Measurements from ENCODE around the gene CAPN12.
"Not testable (repeated sequence)": the region's sequence is repeated elsewhere in the genome, so short reads cannot be mapped to it uniquely, and the experiment has no call there.

Gene CAPN12

GRCh38 chr19:38778733-38779132 is 34.5 kb upstream of the CAPN12 start:
- H3K36me3 Mint-ChIP-seq: no peaks in the 10 kb centered on the region
- no peak overlapping the region for H3K27ac Mint-ChIP-seq
- H3K9me3 Mint-ChIP-seq: no peaks in the 10 kb centered on the region
- no peak overlapping the region for H3K4me3 Mint-ChIP-seq
- no peak for DNase-seq (ENCODE audit: low spot score in 2 of 2)
- no peaks in the 10 kb centered on the region for H3K4me1 Mint-ChIP-seq
- ATAC-seq: no peak

- Mint-ChIP-seq H3K27ac (peak overlapping the region; percentile 59), H3K4me3 (no peak overlapping the region), H3K36me3 (no peaks in the 10 kb centered on the region), H3K9me3 (no peaks in the 10 kb centered on the region), H3K4me1 (peaks cover 5% of the 10 kb centered on the region)
- DNase-seq (ENCODE audit: low spot score in 2 of 2) (no peak), ATAC-seq (no peak)
Measured at GRCh38 chr19:38774181-38774950, 30.1 kb upstream of the CAPN12 start.

- Mint-ChIP-seq H3K4me3 (no peak within 1 kb of the TSS), H3K4me1 (peaks cover 7% of the 10 kb centered on the region), H3K27ac (no peak within 1 kb of the TSS), H3K9me3 (no peaks in the 10 kb centered on the region), H3K36me3 (no peaks in the 10 kb centered on the region)
- ATAC-seq: no peak
- DNase-seq (ENCODE audit: low spot score in 2 of 2): no peak
Measured at GRCh38 chr19:38773469-38774177, 29.3 kb upstream of the CAPN12 start, which contains the start of gene LGALS7. Gene LGALS7 (minus strand): TSS chr19:38773517. CDS start chr19:38773492, 25 bp downstream.

- H3K4me3 Mint-ChIP-seq; ATAC-seq; H3K4me1 Mint-ChIP-seq; H3K27ac Mint-ChIP-seq; H3K9me3 Mint-ChIP-seq; H3K36me3 Mint-ChIP-seq; DNase-seq (ENCODE audit: low spot score in 2 of 2): not testable (repeated sequence)
Measured at GRCh38 chr19:38771569-38771968, 27.3 kb upstream of the CAPN12 start.

GRCh38 chr19:38770949-38771275 is 26.6 kb upstream of the CAPN12 start:
- peak; percentile 87 for ATAC-seq
- not testable (repeated sequence) for H3K4me1 Mint-ChIP-seq; DNase-seq (ENCODE audit: low spot score in 2 of 2); H3K4me3 Mint-ChIP-seq; H3K9me3 Mint-ChIP-seq; H3K27ac Mint-ChIP-seq; H3K36me3 Mint-ChIP-seq

- not testable (repeated sequence) for H3K9me3 Mint-ChIP-seq; H3K36me3 Mint-ChIP-seq; H3K27ac Mint-ChIP-seq; DNase-seq (ENCODE audit: low spot score in 2 of 2); H3K4me1 Mint-ChIP-seq
- ATAC-seq: peak; percentile 26
- peak overlapping the region; percentile 64 for H3K4me3 Mint-ChIP-seq
Measured at GRCh38 chr19:38770228-38770948, 26.1 kb upstream of the CAPN12 start.

- H3K9me3 Mint-ChIP-seq: no peaks in the 10 kb centered on the region
- H3K4me3 Mint-ChIP-seq: peak overlapping the region; percentile 64
- peak overlapping the region; percentile 88 for H3K27ac Mint-ChIP-seq
- peak; percentile 86 for ATAC-seq
- DNase-seq (ENCODE audit: low spot score in 2 of 2): peak; percentile 93 to 97
- no peaks in the 10 kb centered on the region for H3K36me3 Mint-ChIP-seq
- peaks cover 7% of the 10 kb centered on the region for H3K4me1 Mint-ChIP-seq
Measured at GRCh38 chr19:38769635-38770211, 25.4 kb upstream of the CAPN12 start.

- ATAC-seq: no peak
- Mint-ChIP-seq H3K4me3 (no peak overlapping the region), H3K9me3 (no peaks in the 10 kb centered on the region), H3K4me1 (peaks cover 7% of the 10 kb centered on the region), H3K36me3 (no peaks in the 10 kb centered on the region), H3K27ac (no peak overlapping the region)
- no peak for DNase-seq (ENCODE audit: low spot score in 2 of 2)
Measured at GRCh38 chr19:38766276-38767047, 22.2 kb upstream of the CAPN12 start.

- H3K4me1 Mint-ChIP-seq: peaks cover 7% of the 10 kb centered on the region
- no peaks in the 10 kb centered on the region for H3K36me3 Mint-ChIP-seq
- H3K4me3 Mint-ChIP-seq: no peak overlapping the region
- DNase-seq (ENCODE audit: low spot score in 2 of 2): no peak
- no peaks in the 10 kb centered on the region for H3K9me3 Mint-ChIP-seq
- no peak overlapping the region for H3K27ac Mint-ChIP-seq
- no peak for ATAC-seq
Measured at GRCh38 chr19:38765214-38765613, 20.9 kb upstream of the CAPN12 start.

GRCh38 chr19:38763795-38764220 is 19.5 kb upstream of the CAPN12 start:
- Mint-ChIP-seq H3K36me3 (no peaks in the 10 kb centered on the region), H3K4me1 (no peaks in the 10 kb centered on the region), H3K4me3 (no peak overlapping the region), H3K27ac (no peak overlapping the region), H3K9me3 (no peaks in the 10 kb centered on the region)
- ATAC-seq (no peak), DNase-seq (ENCODE audit: low spot score in 2 of 2) (no peak)

GRCh38 chr19:38761884-38762389 is 17.7 kb upstream of the CAPN12 start:
- not testable (repeated sequence) for ATAC-seq; H3K27ac Mint-ChIP-seq; H3K9me3 Mint-ChIP-seq; H3K4me3 Mint-ChIP-seq; DNase-seq (ENCODE audit: low spot score in 2 of 2); H3K4me1 Mint-ChIP-seq; H3K36me3 Mint-ChIP-seq

GRCh38 chr19:38760805-38761517 is 16.7 kb upstream of the CAPN12 start:
- H3K36me3 Mint-ChIP-seq; H3K4me3 Mint-ChIP-seq; ATAC-seq; DNase-seq (ENCODE audit: low spot score in 2 of 2); H3K27ac Mint-ChIP-seq; H3K4me1 Mint-ChIP-seq; H3K9me3 Mint-ChIP-seq: not testable (repeated sequence)

GRCh38 chr19:38759590-38760003 is 15.3 kb upstream of the CAPN12 start:
- no peaks in the 10 kb centered on the region for H3K9me3 Mint-ChIP-seq
- DNase-seq (ENCODE audit: low spot score in 2 of 2) (no peak), ATAC-seq (no peak)
- H3K4me1 Mint-ChIP-seq: no peaks in the 10 kb centered on the region
- no peaks in the 10 kb centered on the region for H3K36me3 Mint-ChIP-seq
- no peak overlapping the region for H3K27ac Mint-ChIP-seq
- no peak overlapping the region for H3K4me3 Mint-ChIP-seq

- not testable (repeated sequence) for ATAC-seq; H3K4me3 Mint-ChIP-seq; H3K27ac Mint-ChIP-seq; H3K9me3 Mint-ChIP-seq; H3K36me3 Mint-ChIP-seq; H3K4me1 Mint-ChIP-seq; DNase-seq (ENCODE audit: low spot score in 2 of 2)
Measured at GRCh38 chr19:38754196-38754595, 9.9 kb upstream of the CAPN12 start.
